Activated naive CD8-positive, alpha-beta T cell treated with anti-CD3 and anti-CD28 coated beads, Interleukin-2, amount 10 ng/mL, durations not matched to agents 7 days and 5 days (primary cell): ENCODE data around the gene ARSA. TPM values are rescaled to one million over a fixed set of nuclear protein-coding genes. Genes with fewer than 3 reads are reported as not detected.

Experiments used
- ATAC-seq: fragments of 150-1000 bp; cut with Tn5 transposase; one replicate; pipeline ENCODE4 v1.10.0; 2021; ENCODE audit warnings: low read depth, moderate library complexity
- POLR2A ChIA-PET: fragments of 350-600 bp; sonication (Branson Sonifier 250); formaldehyde crosslinking; loops from one replicate; lab custom pipeline; 2021; ENCODE audit warnings: antibody characterized with exemption; lab: Charles Lee
- DNase-seq: peaks from one replicate; pipeline ENCODE4 v3.0.0; 2021
- H3K27ac Mint-ChIP-seq: one replicate; pipeline ENCODE4 v1.8.0; 2022; ENCODE audit warnings: mild to moderate bottlenecking, mixed read lengths
- H3K27me3 Mint-ChIP-seq: one replicate; pipeline ENCODE4 v1.8.0; 2022; ENCODE audit warnings: mild to moderate bottlenecking, moderate library complexity, mixed read lengths
- H3K36me3 Mint-ChIP-seq: one replicate; pipeline ENCODE4 v1.8.0; 2021; ENCODE audit warnings: mild to moderate bottlenecking, mixed read lengths
- H3K4me1 Mint-ChIP-seq: one replicate; pipeline ENCODE4 v1.8.0; 2021; ENCODE audit warnings: mixed read lengths
- H3K4me3 Mint-ChIP-seq: one replicate; pipeline ENCODE4 v1.8.0; 2022; ENCODE audit warnings: mild to moderate bottlenecking, moderate library complexity, mixed read lengths
- H3K9me3 Mint-ChIP-seq: one replicate; pipeline ENCODE4 v1.8.0; 2021; ENCODE audit warnings: mixed read lengths
- total RNA-seq, 2 experiments: library from RNA; stranded (reverse); gene quantifications; one replicate each; pipeline ENCODE4 v1.2.3, GENCODE V29; 2021

Gene ARSA
- 10 to 100 TPM; 65.2 to 65.4 TPM for total RNA-seq

- no peaks in the 10 kb centered on the region for H3K9me3 Mint-ChIP-seq
- POLR2A ChIA-PET: interaction anchor here (0.6 to 3.3 kb wide), 8 partner anchors 46 to 384 kb away, joined by 3 to 19 read pairs (median 4); partner anchors contain the start of genes CHKB, KLHDC7B, LMF2 and NCAPH2
- peak within 1 kb of the TSS; percentile 82 for H3K27ac Mint-ChIP-seq
- DNase-seq: peak; percentile 82
- H3K4me1 Mint-ChIP-seq: peaks cover 15% of the 10 kb centered on the region
- H3K36me3 Mint-ChIP-seq: peaks cover 3% of the 10 kb centered on the region
- H3K4me3 Mint-ChIP-seq: peak within 1 kb of the TSS; percentile 77
- H3K27me3 Mint-ChIP-seq: no peaks in the 10 kb centered on the region
- ATAC-seq: peak; percentile 95
Measured at GRCh38 chr22:50627642-50628542, at the start of gene ARSA. ARSA (minus strand) TSS chr22:50628152; CDS start chr22:50627779, 373 bp downstream.

GRCh38 chr22:50676661-50677492, 48.9 kb upstream of the ARSA start:
- no peak for DNase-seq

GRCh38 chr22:50676180-50676636, 48.3 kb upstream of the ARSA start:
- H3K9me3 Mint-ChIP-seq: peaks cover 3% of the 10 kb centered on the region
- H3K27ac Mint-ChIP-seq: no peak overlapping the region
- no peak for ATAC-seq
- H3K36me3 Mint-ChIP-seq: no peaks in the 10 kb centered on the region
- peaks cover 5% of the 10 kb centered on the region for H3K4me1 Mint-ChIP-seq
- H3K27me3 Mint-ChIP-seq: peaks cover 38% of the 10 kb centered on the region
- DNase-seq: no peak
- POLR2A ChIA-PET: interaction anchor here (1.1 kb wide), 1 partner anchor 55 kb away, joined by 3 read pairs; no protein-coding TSS in a partner anchor
- H3K4me3 Mint-ChIP-seq: no peak overlapping the region

More at GRCh38 chr22:50676661-50677492, 48.9 kb upstream of the ARSA start:
- no peak overlapping the region for H3K4me3 Mint-ChIP-seq
- H3K9me3 Mint-ChIP-seq: peaks cover 5% of the 10 kb centered on the region
- POLR2A ChIA-PET: interaction anchor here (0.6 to 1.1 kb wide), 2 partner anchors 17 to 55 kb away, joined by 3 read pairs; no protein-coding TSS in a partner anchor
- no peaks in the 10 kb centered on the region for H3K36me3 Mint-ChIP-seq
- peaks cover 3% of the 10 kb centered on the region for H3K4me1 Mint-ChIP-seq
- H3K27ac Mint-ChIP-seq: no peak overlapping the region
- peaks cover 33% of the 10 kb centered on the region for H3K27me3 Mint-ChIP-seq
- ATAC-seq: no peak

GRCh38 chr22:50675553-50676179, 47.7 kb upstream of the ARSA start:
- peak overlapping the region; percentile 38 for H3K4me3 Mint-ChIP-seq
- H3K27me3 Mint-ChIP-seq: peaks cover 43% of the 10 kb centered on the region
- H3K9me3 Mint-ChIP-seq: no peaks in the 10 kb centered on the region
- peaks cover 5% of the 10 kb centered on the region for H3K4me1 Mint-ChIP-seq
- DNase-seq (no peak), ATAC-seq (no peak)
- POLR2A ChIA-PET: interaction anchor here (1.1 kb wide), 1 partner anchor 54 kb away, joined by 3 read pairs; no protein-coding TSS in a partner anchor
- no peak overlapping the region for H3K27ac Mint-ChIP-seq
- no peaks in the 10 kb centered on the region for H3K36me3 Mint-ChIP-seq

- peaks cover 47% of the 10 kb centered on the region for H3K27me3 Mint-ChIP-seq
- peak; percentile 17 for ATAC-seq
Measured at GRCh38 chr22:50674606-50675552, 46.9 kb upstream of the ARSA start.

GRCh38 chr22:50674130-50674500, 46.2 kb upstream of the ARSA start:
- peaks cover 52% of the 10 kb centered on the region for H3K27me3 Mint-ChIP-seq

More at GRCh38 chr22:50674606-50675552, 46.9 kb upstream of the ARSA start:
- POLR2A ChIA-PET: no interaction called here
- Mint-ChIP-seq H3K27ac (no peak overlapping the region), H3K9me3 (no peaks in the 10 kb centered on the region), H3K4me3 (peak overlapping the region; percentile 38), H3K36me3 (no peaks in the 10 kb centered on the region), H3K4me1 (peaks cover 5% of the 10 kb centered on the region)
- DNase-seq: no peak

GRCh38 chr22:50673231-50674129, 45.5 kb upstream of the ARSA start:
- peak overlapping the region; percentile 58 for H3K27ac Mint-ChIP-seq
- peaks cover 5% of the 10 kb centered on the region for H3K4me1 Mint-ChIP-seq
- H3K36me3 Mint-ChIP-seq: no peaks in the 10 kb centered on the region
- POLR2A ChIA-PET: no interaction called here
- H3K4me3 Mint-ChIP-seq: peak overlapping the region; percentile 22
- H3K27me3 Mint-ChIP-seq: peaks cover 55% of the 10 kb centered on the region
- ATAC-seq (no peak), DNase-seq (no peak)
- H3K9me3 Mint-ChIP-seq: no peaks in the 10 kb centered on the region

More at GRCh38 chr22:50674130-50674500, 46.2 kb upstream of the ARSA start:
- Mint-ChIP-seq H3K36me3 (no peaks in the 10 kb centered on the region), H3K4me3 (no peak overlapping the region), H3K4me1 (peaks cover 5% of the 10 kb centered on the region), H3K27ac (no peak overlapping the region), H3K9me3 (no peaks in the 10 kb centered on the region)
- DNase-seq (no peak), ATAC-seq (no peak)
- POLR2A ChIA-PET: no interaction called here

DNA sequence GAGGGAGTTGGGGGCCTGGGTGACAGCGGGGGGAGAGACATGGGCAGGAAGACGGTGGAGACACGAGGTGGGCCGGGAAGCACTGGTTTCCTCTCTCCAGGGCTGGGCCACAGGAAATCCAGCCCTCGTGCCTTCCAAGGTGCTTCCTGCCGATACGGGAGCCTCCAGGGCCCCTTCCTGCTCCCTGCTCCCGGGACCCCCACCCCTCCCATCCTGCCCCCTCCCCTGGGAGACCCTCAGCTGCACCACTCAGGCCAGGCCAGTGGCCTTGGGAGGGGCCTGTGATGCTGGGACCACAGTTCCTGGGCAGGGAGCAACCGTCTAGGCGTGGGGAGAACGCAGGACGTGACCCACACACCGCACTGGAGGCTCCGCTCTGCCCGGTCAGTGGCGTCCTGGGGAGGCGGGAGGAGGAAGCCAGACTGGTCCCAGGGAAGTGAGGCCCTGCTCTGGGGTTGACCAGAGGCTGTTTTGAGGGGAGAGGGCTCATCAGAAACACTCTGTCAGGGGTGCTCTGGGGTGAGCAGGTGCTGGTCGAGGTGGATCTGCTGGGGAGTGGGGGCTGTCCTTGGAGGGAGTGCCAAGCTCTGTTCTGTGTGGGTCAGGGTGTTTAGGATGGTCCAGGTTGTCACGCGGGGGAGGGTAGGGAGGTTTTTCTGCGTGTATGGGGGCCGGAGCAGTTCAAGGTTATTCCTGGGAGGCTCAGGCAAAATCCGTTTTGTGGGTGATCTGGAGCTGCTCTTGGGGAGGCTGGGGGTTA, 44.7 kb upstream of the ARSA start, which contains the start of gene SHANK3:
Gene SHANK3 (plus strand): TSS at position 353 of the 760 bp plus-strand sequence.
- Mint-ChIP-seq H3K36me3 (no peaks in the 10 kb centered on the region), H3K27ac (peak within 1 kb of the TSS; percentile 58), H3K4me1 (peaks cover 5% of the 10 kb centered on the region), H3K4me3 (peak within 1 kb of the TSS; percentile 35), H3K27me3 (peaks cover 63% of the 10 kb centered on the region), H3K9me3 (no peaks in the 10 kb centered on the region)
- POLR2A ChIA-PET: no interaction called here
- no peak for ATAC-seq
- DNase-seq: no peak

GRCh38 chr22:50672041-50672440, 44.1 kb upstream of the ARSA start:
- Mint-ChIP-seq H3K4me3 (no peak overlapping the region), H3K36me3 (no peaks in the 10 kb centered on the region)
- no peak for ATAC-seq

DNA sequence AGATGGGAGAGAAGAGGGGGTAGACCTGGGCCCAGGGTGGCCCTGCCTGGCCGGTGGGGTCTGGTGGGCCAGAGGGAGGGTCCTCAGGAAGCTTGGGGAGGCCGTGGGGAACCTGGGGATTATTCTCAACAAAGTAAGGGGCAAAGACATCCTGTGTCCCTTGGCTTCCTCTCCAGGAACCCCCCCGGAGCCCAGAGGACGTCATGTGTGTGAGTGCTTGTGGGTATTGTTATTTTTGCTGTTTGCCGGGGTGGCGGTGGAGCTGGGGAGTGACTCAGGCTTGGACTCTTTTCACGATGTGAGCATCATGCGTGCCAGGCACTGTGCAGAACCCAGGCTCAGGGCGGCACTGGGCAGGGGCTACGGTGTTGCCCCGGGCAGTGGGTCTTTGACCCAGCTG, 43.7 kb upstream of the ARSA start:
- DNase-seq (no peak), ATAC-seq (no peak)
- POLR2A ChIA-PET: no interaction called here
- Mint-ChIP-seq H3K27ac (no peak overlapping the region), H3K4me1 (peaks cover 5% of the 10 kb centered on the region), H3K27me3 (peaks cover 64% of the 10 kb centered on the region), H3K9me3 (no peaks in the 10 kb centered on the region), H3K36me3 (no peaks in the 10 kb centered on the region), H3K4me3 (no peak overlapping the region)

More at GRCh38 chr22:50672041-50672440, 44.1 kb upstream of the ARSA start:
- Mint-ChIP-seq H3K27me3 (peaks cover 64% of the 10 kb centered on the region), H3K4me1 (peaks cover 5% of the 10 kb centered on the region), H3K27ac (no peak overlapping the region), H3K9me3 (no peaks in the 10 kb centered on the region)
- DNase-seq: no peak
- POLR2A ChIA-PET: no interaction called here
